ENCODE results near the gene C3orf20. TPM values are rescaled to one million over a fixed set of nuclear protein-coding genes. Genes with fewer than 3 reads are reported as not detected.

C3orf20 gene
- polyA plus RNA-seq (2013, experiment 1 of 2) = not detected
- polyA plus RNA-seq (2013, experiment 2 of 2) = not detected

- peaks cover 31% of the 10 kb centered on the region for H3K36me3 ChIP-seq (ENCODE audit: insufficient read depth, low read length)
- no peak within 1 kb of the TSS for H3K27ac ChIP-seq (ENCODE audit: low read depth, low read length)
- H3K4me1 ChIP-seq (ENCODE audit: insufficient read depth, low read length) = no peaks in the 10 kb centered on the region
- 85% methylated on average over 7 of the region's 7 CpGs for WGBS
- no peak within 1 kb of the TSS for H3K4me3 ChIP-seq (ENCODE audit: low read length)
- H3K9ac ChIP-seq (ENCODE audit: low read depth, low read length) = no peak within 1 kb of the TSS
- H3K27me3 ChIP-seq (ENCODE audit: insufficient read depth, low read length) = no peaks in the 10 kb centered on the region
- H3K9me3 ChIP-seq (ENCODE audit: insufficient read depth, low read depth, low read length) = peaks cover 2% of the 10 kb centered on the region
Measured at GRCh38 chr3:14674841-14675240, at the start of gene C3orf20. Gene C3orf20 (plus strand): TSS chr3:14675141. CDS start chr3:14682714, 7,573 bp downstream.

- Histone ChIP-seq H3K9ac (ENCODE audit: low read depth, low read length) (no peak overlapping the region), H3K27me3 (ENCODE audit: insufficient read depth, low read length) (no peaks in the 10 kb centered on the region), H3K4me1 (ENCODE audit: insufficient read depth, low read length) (peaks cover 10% of the 10 kb centered on the region; the same call in 1 of the 2 replicates), H3K27ac (ENCODE audit: low read depth, low read length) (no peak overlapping the region), H3K9me3 (ENCODE audit: insufficient read depth, low read depth, low read length) (no peaks in the 10 kb centered on the region), H3K4me3 (ENCODE audit: low read length) (no peak overlapping the region), H3K36me3 (ENCODE audit: insufficient read depth, low read length) (no peaks in the 10 kb centered on the region)
- 72% methylated on average over 6 of the region's 6 CpGs for WGBS
Measured at GRCh38 chr3:14625443-14625842, 49.5 kb upstream of the C3orf20 start.

GRCh38 chr3:14627815-14628214 is 47.1 kb upstream of the C3orf20 start:
- 91% methylated on average over 6 of the region's 6 CpGs for whole genome bisulfite sequencing
- no peak overlapping the region for H3K4me3 ChIP-seq (ENCODE audit: low read length)
- peaks cover 10% of the 10 kb centered on the region; the same call in 1 of the 2 replicates for H3K4me1 ChIP-seq (ENCODE audit: insufficient read depth, low read length)
- H3K27ac ChIP-seq (ENCODE audit: low read depth, low read length) = no peak overlapping the region; the same call in 1 of the 2 replicates
- H3K9ac ChIP-seq (ENCODE audit: low read depth, low read length) = no peak overlapping the region
- no peaks in the 10 kb centered on the region for H3K36me3 ChIP-seq (ENCODE audit: insufficient read depth, low read length)
- no peaks in the 10 kb centered on the region for H3K9me3 ChIP-seq (ENCODE audit: insufficient read depth, low read depth, low read length)
- H3K27me3 ChIP-seq (ENCODE audit: insufficient read depth, low read length) = no peaks in the 10 kb centered on the region

GRCh38 chr3:14628406-14628805 is 46.5 kb upstream of the C3orf20 start:
- H3K9ac ChIP-seq (ENCODE audit: low read depth, low read length) = no peak overlapping the region
- no peak overlapping the region for H3K4me3 ChIP-seq (ENCODE audit: low read length)
- no peaks in the 10 kb centered on the region for H3K9me3 ChIP-seq (ENCODE audit: insufficient read depth, low read depth, low read length)
- 95% methylated on average over 4 of the region's 4 CpGs for WGBS
- no peaks in the 10 kb centered on the region for H3K27me3 ChIP-seq (ENCODE audit: insufficient read depth, low read length)
- peaks cover 10% of the 10 kb centered on the region; the same call in 1 of the 2 replicates for H3K4me1 ChIP-seq (ENCODE audit: insufficient read depth, low read length)
- no peak overlapping the region for H3K27ac ChIP-seq (ENCODE audit: low read depth, low read length)
- H3K36me3 ChIP-seq (ENCODE audit: insufficient read depth, low read length) = no peaks in the 10 kb centered on the region

GRCh38 chr3:14630404-14631100 is 44.4 kb upstream of the C3orf20 start:
- WGBS = 69% methylated on average over 9 of the region's 9 CpGs
- H3K36me3 ChIP-seq (ENCODE audit: insufficient read depth, low read length) = no peaks in the 10 kb centered on the region
- no peaks in the 10 kb centered on the region for H3K27me3 ChIP-seq (ENCODE audit: insufficient read depth, low read length)
- no peak overlapping the region for H3K4me3 ChIP-seq (ENCODE audit: low read length)
- no peak overlapping the region for H3K27ac ChIP-seq (ENCODE audit: low read depth, low read length)
- H3K9me3 ChIP-seq (ENCODE audit: insufficient read depth, low read depth, low read length) = no peaks in the 10 kb centered on the region
- peaks cover under 1% of the 10 kb centered on the region; the same call in 1 of the 2 replicates for H3K4me1 ChIP-seq (ENCODE audit: insufficient read depth, low read length)
- no peak overlapping the region for H3K9ac ChIP-seq (ENCODE audit: low read depth, low read length)

GRCh38 chr3:14631101-14631497 is 43.8 kb upstream of the C3orf20 start:
- no peaks in the 10 kb centered on the region for H3K9me3 ChIP-seq (ENCODE audit: insufficient read depth, low read depth, low read length)
- H3K4me3 ChIP-seq (ENCODE audit: low read length) = no peak overlapping the region
- H3K27ac ChIP-seq (ENCODE audit: low read depth, low read length) = no peak overlapping the region
- no peaks in the 10 kb centered on the region for H3K36me3 ChIP-seq (ENCODE audit: insufficient read depth, low read length)
- no peaks in the 10 kb centered on the region; the same call in 1 of the 2 replicates for H3K4me1 ChIP-seq (ENCODE audit: insufficient read depth, low read length)
- H3K27me3 ChIP-seq (ENCODE audit: insufficient read depth, low read length) = no peaks in the 10 kb centered on the region
- no peak overlapping the region for H3K9ac ChIP-seq (ENCODE audit: low read depth, low read length)
- WGBS = 91% methylated on average over 5 of the region's 5 CpGs

- H3K27ac ChIP-seq (ENCODE audit: low read depth, low read length) = no peak overlapping the region
- 83% methylated on average over 5 of the region's 8 CpGs for WGBS
Measured at GRCh38 chr3:14631687-14632441, 43.1 kb upstream of the C3orf20 start.

GRCh38 chr3:14632442-14632930 is 42.5 kb upstream of the C3orf20 start:
- no peaks in the 10 kb centered on the region for H3K27me3 ChIP-seq (ENCODE audit: insufficient read depth, low read length)
- H3K9me3 ChIP-seq (ENCODE audit: insufficient read depth, low read depth, low read length) = no peaks in the 10 kb centered on the region
- no peak overlapping the region for H3K27ac ChIP-seq (ENCODE audit: low read depth, low read length)
- H3K36me3 ChIP-seq (ENCODE audit: insufficient read depth, low read length) = no peaks in the 10 kb centered on the region
- no peak overlapping the region for H3K4me3 ChIP-seq (ENCODE audit: low read length)
- 43% methylated on average over 4 of the region's 4 CpGs for WGBS
- no peak overlapping the region for H3K9ac ChIP-seq (ENCODE audit: low read depth, low read length)
- H3K4me1 ChIP-seq (ENCODE audit: insufficient read depth, low read length) = no peaks in the 10 kb centered on the region; the same call in 1 of the 2 replicates

More at GRCh38 chr3:14631687-14632441, 43.1 kb upstream of the C3orf20 start:
- Histone ChIP-seq H3K27me3 (ENCODE audit: insufficient read depth, low read length) (no peaks in the 10 kb centered on the region), H3K4me3 (ENCODE audit: low read length) (no peak overlapping the region), H3K9ac (ENCODE audit: low read depth, low read length) (no peak overlapping the region), H3K4me1 (ENCODE audit: insufficient read depth, low read length) (no peaks in the 10 kb centered on the region; the same call in 1 of the 2 replicates), H3K9me3 (ENCODE audit: insufficient read depth, low read depth, low read length) (no peaks in the 10 kb centered on the region), H3K36me3 (ENCODE audit: insufficient read depth, low read length) (no peaks in the 10 kb centered on the region)

- Histone ChIP-seq H3K9me3 (ENCODE audit: insufficient read depth, low read depth, low read length) (no peaks in the 10 kb centered on the region), H3K9ac (ENCODE audit: low read depth, low read length) (no peak overlapping the region), H3K27me3 (ENCODE audit: insufficient read depth, low read length) (no peaks in the 10 kb centered on the region), H3K36me3 (ENCODE audit: insufficient read depth, low read length) (no peaks in the 10 kb centered on the region), H3K4me1 (ENCODE audit: insufficient read depth, low read length) (no peaks in the 10 kb centered on the region), H3K27ac (ENCODE audit: low read depth, low read length) (no peak overlapping the region), H3K4me3 (ENCODE audit: low read length) (no peak overlapping the region)
- 92% methylated on average over 6 of the region's 6 CpGs for WGBS
Measured at GRCh38 chr3:14633417-14633816, 41.5 kb upstream of the C3orf20 start.

- 51% methylated on average over 7 of the region's 8 CpGs for WGBS
- Histone ChIP-seq H3K9me3 (ENCODE audit: insufficient read depth, low read depth, low read length) (no peaks in the 10 kb centered on the region), H3K36me3 (ENCODE audit: insufficient read depth, low read length) (no peaks in the 10 kb centered on the region), H3K27ac (ENCODE audit: low read depth, low read length) (no peak overlapping the region), H3K4me3 (ENCODE audit: low read length) (no peak overlapping the region), H3K9ac (ENCODE audit: low read depth, low read length) (no peak overlapping the region), H3K4me1 (ENCODE audit: insufficient read depth, low read length) (no peaks in the 10 kb centered on the region), H3K27me3 (ENCODE audit: insufficient read depth, low read length) (no peaks in the 10 kb centered on the region; the same call in 1 of the 2 replicates)
Measured at GRCh38 chr3:14633819-14634424, 41.0 kb upstream of the C3orf20 start.

Measured in HUES64 (cell line).